ENCODE data around the gene NR3C2. TPM values are rescaled to one million over a fixed set of nuclear protein-coding genes. Genes with fewer than 3 reads are reported as not detected.

NR3C2 gene
- total RNA-seq, 2 experiments from 2014 or later, result 6.1 to 6.4 TPM

GRCh38 chr4:148454835-148455234 lies 12.6 kb upstream of the NR3C2 start:
- Mint-ChIP-seq H3K27ac (no peak overlapping the region), H3K4me1 (ENCODE audit: low read depth) (peaks cover 3% of the 10 kb centered on the region), H3K36me3 (ENCODE audit: low read depth) (no peaks in the 10 kb centered on the region), H3K4me3 (no peak overlapping the region), H3K9me3 (no peaks in the 10 kb centered on the region), H3K27me3 (no peaks in the 10 kb centered on the region)
- TF ChIP-seq CTCF (IDR thresholded peaks at IDR 0.05), result no peak
- CTCF ChIA-PET, result no interaction called here
- no peak for DNase-seq
- intact Hi-C loops (cut with micrococcal nuclease), result no loop called here
- no peak for ATAC-seq
- POLR2A ChIA-PET, result no interaction called here

DNA sequence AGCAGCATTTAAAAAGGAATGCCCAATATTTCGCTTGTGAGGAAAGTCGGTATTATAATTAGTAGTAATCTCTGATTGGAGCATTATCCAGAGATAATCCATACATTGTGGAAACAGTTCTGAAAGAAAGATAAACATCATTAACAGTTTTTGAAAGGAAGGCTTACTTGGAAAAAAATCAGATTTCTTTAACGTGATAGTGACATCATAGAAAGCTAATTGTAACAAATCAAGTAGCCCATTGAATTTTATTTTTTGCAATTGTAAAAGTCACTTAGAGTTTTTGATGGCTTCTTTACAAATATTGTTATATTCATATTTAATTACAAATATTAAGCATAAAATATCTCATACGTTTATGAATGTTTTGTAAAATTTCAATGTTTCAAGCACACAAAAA lies 11.6 kb upstream of the NR3C2 start:
- ATAC-seq (no peak), DNase-seq (no peak)
- H3K27ac Mint-ChIP-seq, result no peak overlapping the region
- TF ChIP-seq CTCF (IDR thresholded peaks at IDR 0.05), result no peak
- ChIA-PET CTCF (no interaction called here), POLR2A (interaction anchor here (2.0 kb wide), 1 partner anchor 10 kb away, joined by 9 read pairs; no protein-coding TSS in a partner anchor)
- intact Hi-C loops (cut with micrococcal nuclease), result no loop called here
- H3K27me3 Mint-ChIP-seq, result no peaks in the 10 kb centered on the region
- no peaks in the 10 kb centered on the region for H3K36me3 Mint-ChIP-seq (ENCODE audit: low read depth)
- H3K9me3 Mint-ChIP-seq, result no peaks in the 10 kb centered on the region
- H3K4me3 Mint-ChIP-seq, result no peak overlapping the region
- H3K4me1 Mint-ChIP-seq (ENCODE audit: low read depth), result no peaks in the 10 kb centered on the region

DNA sequence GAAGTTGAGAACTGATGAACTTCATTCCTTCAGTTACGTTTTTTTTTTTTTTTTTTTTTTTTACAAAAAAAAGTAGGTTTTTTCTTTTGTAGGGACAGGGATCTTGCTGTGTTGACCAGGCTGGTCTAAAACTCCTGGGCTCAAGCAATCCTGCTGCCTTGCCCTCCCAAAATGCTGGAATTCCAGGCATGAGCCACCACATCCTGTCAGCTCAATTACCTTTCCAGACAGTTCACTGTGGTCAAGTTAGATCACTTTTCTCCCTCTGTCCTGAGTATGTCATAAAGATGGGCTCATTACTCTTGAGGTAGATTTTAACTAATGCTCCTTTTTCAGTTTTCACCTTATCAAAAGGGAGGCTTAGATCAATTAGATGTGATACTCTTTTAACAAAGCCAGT lies 10.8 kb upstream of the NR3C2 start:
- TF ChIP-seq CTCF (IDR thresholded peaks at IDR 0.05), result no peak
- Mint-ChIP-seq H3K27me3 (no peaks in the 10 kb centered on the region), H3K9me3 (no peaks in the 10 kb centered on the region), H3K4me1 (ENCODE audit: low read depth) (no peaks in the 10 kb centered on the region), H3K4me3 (no peak overlapping the region), H3K27ac (no peak overlapping the region), H3K36me3 (ENCODE audit: low read depth) (no peaks in the 10 kb centered on the region)
- intact Hi-C loops (cut with micrococcal nuclease), result no loop called here
- ChIA-PET CTCF (no interaction called here), POLR2A (interaction anchor here (2.0 kb wide), 1 partner anchor 10 kb away, joined by 9 read pairs; no protein-coding TSS in a partner anchor)
- DNase-seq (no peak), ATAC-seq (no peak)

GRCh38 chr4:148449921-148450320 lies 7.7 kb upstream of the NR3C2 start:
- POLR2A ChIA-PET, result no interaction called here
- Mint-ChIP-seq H3K4me3 (no peak overlapping the region), H3K4me1 (ENCODE audit: low read depth) (peaks cover 22% of the 10 kb centered on the region), H3K27me3 (peaks cover 2% of the 10 kb centered on the region), H3K27ac (no peak overlapping the region), H3K36me3 (ENCODE audit: low read depth) (no peaks in the 10 kb centered on the region), H3K9me3 (no peaks in the 10 kb centered on the region)
- intact Hi-C loops (cut with micrococcal nuclease), result loop anchor here (10.0 kb wide), 1 partner anchor 75 kb away; no protein-coding TSS in a partner anchor
- ATAC-seq (no peak), DNase-seq (no peak)
- TF ChIP-seq CTCF (IDR thresholded peaks at IDR 0.05), result no peak
- CTCF ChIA-PET, result no interaction called here

GRCh38 chr4:148448141-148448540 lies 5.9 kb upstream of the NR3C2 start:
- ATAC-seq (no peak), DNase-seq (no peak)
- Mint-ChIP-seq H3K4me3 (no peak overlapping the region), H3K9me3 (no peaks in the 10 kb centered on the region), H3K27me3 (peaks cover 2% of the 10 kb centered on the region), H3K4me1 (ENCODE audit: low read depth) (peaks cover 22% of the 10 kb centered on the region), H3K27ac (no peak overlapping the region), H3K36me3 (ENCODE audit: low read depth) (no peaks in the 10 kb centered on the region)
- intact Hi-C loops (cut with micrococcal nuclease), result loop anchor here (10.0 kb wide), 1 partner anchor 73 kb away; no protein-coding TSS in a partner anchor
- POLR2A ChIA-PET, result no interaction called here
- CTCF ChIA-PET, result interaction anchor here (2.2 kb wide), 1 partner anchor 12 kb away, joined by 8 read pairs; no protein-coding TSS in a partner anchor
- TF ChIP-seq CTCF (IDR thresholded peaks at IDR 0.05), result no peak
